Measurements from ENCODE around the gene RUBCNL.

GRCh38 chr13:46340631-46341111, 46.4 kb downstream of the RUBCNL start:
- TF ChIP-seq POLR2A (IDR thresholded peaks at IDR 0.05) (no peak), CTCF (IDR thresholded peaks at IDR 0.05) (no peak)
